Stimulated activated CD8-positive, alpha-beta memory T cell treated with anti-CD3 and anti-CD28 coated beads, Interleukin-7, amount 100 ng/mL, for 48 hours (primary cell): ENCODE measurements around the gene AADACL4.

ENCODE experiments used
- DNase-seq, 2 donors: peaks; one replicate each; pipeline ENCODE4 v3.0.0-alpha.2; 2020; ENCODE audit warnings: low read depth in 1 of 2; ENCODE audit errors: extremely low read depth in 1 of 2

AADACL4 gene

GRCh38 chr1:12610941-12611340 lies 32.9 kb upstream of the AADACL4 start:
- no peak for DNase-seq

- DNase-seq = no peak
These were observed 30.7 kb upstream of the AADACL4 start for GRCh38 chr1:12613180-12613579.

- no peak for DNase-seq
These were observed 29.3 kb upstream of the AADACL4 start for GRCh38 chr1:12614402-12615158.

GRCh38 chr1:12615159-12615864 lies 28.6 kb upstream of the AADACL4 start:
- DNase-seq = no peak

GRCh38 chr1:12615865-12616708 lies 27.8 kb upstream of the AADACL4 start:
- DNase-seq = no peak

- no peak for DNase-seq
These were observed 27.0 kb upstream of the AADACL4 start for GRCh38 chr1:12616709-12617373.

GRCh38 chr1:12617511-12617900 lies 26.4 kb upstream of the AADACL4 start:
- no peak for DNase-seq

GRCh38 chr1:12617901-12618660 lies 25.8 kb upstream of the AADACL4 start, which contains the start of gene DHRS3:
TSS of gene DHRS3 (minus strand) at chr1:12618210. CDS start at chr1:12617348, 862 bp downstream.
- peak in 1 of 2 donors; percentile 65 for DNase-seq

- no peak for DNase-seq
These were observed 25.3 kb upstream of the AADACL4 start for GRCh38 chr1:12618661-12618964.

- DNase-seq = peak; percentile 56 to 67
These were observed 24.7 kb upstream of the AADACL4 start for GRCh38 chr1:12618965-12619791.

GRCh38 chr1:12619792-12620487 lies 23.9 kb upstream of the AADACL4 start:
- peak; percentile 53 to 59 for DNase-seq

- DNase-seq = no peak
These were observed 23.4 kb upstream of the AADACL4 start for GRCh38 chr1:12620488-12620865.

GRCh38 chr1:12620931-12621330 lies 23.0 kb upstream of the AADACL4 start:
- DNase-seq = no peak

- no peak for DNase-seq
These were observed 22.2 kb upstream of the AADACL4 start for GRCh38 chr1:12621346-12622335.

GRCh38 chr1:12622506-12622905 lies 21.4 kb upstream of the AADACL4 start:
- DNase-seq = no peak

- DNase-seq = no peak
These were observed 18.6 kb upstream of the AADACL4 start for GRCh38 chr1:12625276-12625675.

GRCh38 chr1:12626888-12627287 lies 17.0 kb upstream of the AADACL4 start:
- no peak for DNase-seq

GRCh38 chr1:12627296-12627695 lies 16.6 kb upstream of the AADACL4 start:
- no peak for DNase-seq
